GM18951 (cell line): Measurements from ENCODE around the gene SRPX.

Experiments
- POLR2A ChIP-seq: IDR thresholded peaks from 4 replicates; pipeline ENCODE4 v1.6.1; 2011; ENCODE audit warnings: mild to moderate bottlenecking; ENCODE audit not compliant: insufficient read length, insufficient read depth; ENCODE audit errors: extremely low read depth
- in situ Hi-C: fragments of 300-500 bp; cut with MboI; formaldehyde crosslinking; loops from one replicate; pipeline ENCODE4 v1.12.0; 2022; ENCODE audit warnings: low sequenced_read_pairs, mixed read lengths, inconsistent platforms; ENCODE audit not compliant: unreplicated experiment

The SRPX gene

DNA sequence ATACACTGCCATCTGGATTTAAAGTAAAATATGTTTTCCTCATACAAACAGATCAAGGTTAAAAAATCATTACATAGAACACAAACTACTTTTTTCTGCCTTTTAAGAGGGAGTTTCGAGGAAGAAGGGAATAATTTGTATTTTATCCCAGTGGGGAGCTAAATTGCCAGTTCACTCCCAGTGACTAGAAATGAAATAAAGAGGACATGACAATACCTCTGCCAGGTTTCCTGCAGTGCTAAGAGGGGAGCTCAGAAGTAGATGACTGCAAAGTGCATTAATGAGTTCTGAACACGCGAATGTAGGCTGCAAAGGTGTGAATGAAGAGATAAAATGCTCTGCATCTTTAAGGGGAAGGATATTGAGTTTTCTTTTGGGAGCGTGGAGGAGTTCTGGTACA lies 69.7 kb downstream of the SRPX start:
- no peak for TF ChIP-seq POLR2A
- in situ Hi-C loops, result no loop called here

DNA sequence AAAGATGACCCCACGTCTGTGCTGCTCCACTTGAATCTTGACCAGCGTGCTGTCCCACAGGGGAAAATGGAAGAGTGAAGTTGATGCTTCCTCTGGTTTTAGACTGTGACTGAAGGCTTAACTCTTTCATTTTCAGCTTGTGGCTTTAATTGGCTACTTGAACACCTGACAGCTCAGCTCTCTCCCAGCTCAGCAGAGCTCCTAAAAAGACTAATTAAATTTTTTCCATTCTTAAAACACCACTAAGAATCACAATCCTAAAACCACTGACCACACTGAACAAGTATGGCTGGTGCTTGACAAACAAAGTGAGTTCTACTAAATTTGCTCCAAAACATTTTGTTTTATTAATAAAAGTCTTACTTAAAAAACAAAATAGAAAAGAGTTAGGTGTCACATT lies 71.7 kb downstream of the SRPX start:
- TF ChIP-seq POLR2A, result no peak
- in situ Hi-C loops, result no loop called here

DNA sequence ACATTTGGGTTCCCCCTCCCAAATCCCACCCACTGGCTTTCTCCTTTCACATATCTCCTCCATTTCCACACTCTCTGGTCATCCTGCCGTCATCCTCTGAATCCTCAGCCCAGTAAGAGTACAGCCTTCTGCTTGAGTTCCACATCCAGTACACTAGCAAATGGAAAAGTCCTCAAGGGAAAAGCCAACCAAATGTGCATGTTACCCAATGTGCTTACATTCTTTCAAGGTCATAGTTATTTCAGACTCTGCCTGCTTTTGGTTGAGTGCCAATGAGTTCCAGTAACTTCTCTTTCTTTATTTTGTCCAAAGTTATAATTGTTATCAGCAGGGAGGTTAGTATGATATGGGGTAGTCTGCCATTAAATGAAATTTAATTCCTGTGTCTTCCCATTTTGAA lies 78.1 kb downstream of the SRPX start:
- in situ Hi-C loops, result no loop called here
- TF ChIP-seq POLR2A, result no peak

DNA sequence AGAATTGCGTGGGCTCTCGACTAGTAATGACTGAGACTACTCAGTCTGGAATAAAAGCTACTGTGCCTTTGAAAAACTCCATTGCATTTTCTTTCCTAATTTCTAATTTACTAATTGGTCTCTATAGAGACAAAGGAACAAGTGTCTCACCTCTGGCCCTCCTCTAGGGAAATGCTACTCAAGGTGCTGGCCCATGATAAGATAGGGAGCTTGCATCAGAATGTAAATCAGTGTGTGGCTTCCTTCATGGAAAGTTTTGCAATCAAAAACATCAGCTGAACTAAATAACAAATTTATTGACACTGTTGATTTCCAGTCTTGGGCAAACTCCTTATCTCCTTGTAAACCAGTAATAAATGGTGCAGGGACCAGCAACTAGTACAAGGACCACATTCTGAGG lies 81.8 kb downstream of the SRPX start:
- in situ Hi-C loops, result no loop called here
- no peak for TF ChIP-seq POLR2A

DNA sequence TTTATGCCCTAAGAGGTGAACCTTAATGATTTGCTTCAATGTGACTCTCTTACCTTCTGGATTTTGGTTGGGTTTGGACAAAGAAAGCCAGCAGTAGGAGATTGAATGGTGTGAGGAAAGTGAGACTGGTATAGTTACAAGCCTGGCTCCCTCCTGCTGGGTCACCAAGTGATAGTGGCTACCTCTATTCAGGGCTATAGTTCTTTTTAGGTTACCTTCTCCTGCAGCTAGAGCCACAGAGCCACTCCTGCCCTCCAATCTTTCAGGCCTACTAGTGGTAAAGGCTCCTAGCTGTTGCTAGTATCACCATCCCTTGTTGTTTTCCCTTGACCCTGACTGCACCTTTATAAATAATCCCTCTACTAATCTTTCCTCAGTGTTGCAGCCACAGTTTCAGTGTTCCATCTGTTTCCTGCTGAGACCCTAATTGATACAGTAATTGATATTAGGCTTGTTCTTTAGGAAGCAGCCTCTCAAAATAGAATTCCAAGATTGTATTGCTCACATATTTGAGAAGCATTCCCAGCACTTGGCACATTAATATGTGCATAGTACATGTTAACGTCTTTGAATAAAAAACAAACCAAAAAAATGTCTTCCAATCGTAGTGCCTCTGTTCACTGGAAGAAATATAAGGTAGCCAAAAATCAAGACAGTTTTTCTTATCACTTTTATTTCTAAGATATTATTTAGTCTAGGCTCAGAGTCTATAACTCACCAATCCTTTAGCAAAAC lies 82.3 kb downstream of the SRPX start:
- in situ Hi-C loops, result no loop called here
- TF ChIP-seq POLR2A, result no peak

DNA sequence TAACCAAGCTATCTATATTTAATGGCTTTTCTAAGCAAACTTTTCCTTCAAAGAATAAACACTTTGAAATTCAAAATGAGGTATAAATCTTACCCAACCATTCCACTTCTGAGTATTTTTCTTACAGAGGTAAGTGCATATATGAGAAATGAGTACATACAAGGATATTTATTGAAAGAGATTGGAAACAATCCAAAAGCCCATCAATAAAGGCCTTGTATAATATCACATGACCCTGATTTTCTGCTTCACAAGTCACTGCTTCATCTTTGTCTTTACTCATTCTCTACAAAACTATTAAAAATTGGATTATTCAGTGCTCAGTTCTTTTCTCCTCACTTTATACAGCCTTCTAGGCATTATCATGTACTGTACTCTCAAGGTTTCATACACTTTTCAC lies 91.3 kb downstream of the SRPX start:
- in situ Hi-C loops, result no loop called here
- TF ChIP-seq POLR2A, result no peak

DNA sequence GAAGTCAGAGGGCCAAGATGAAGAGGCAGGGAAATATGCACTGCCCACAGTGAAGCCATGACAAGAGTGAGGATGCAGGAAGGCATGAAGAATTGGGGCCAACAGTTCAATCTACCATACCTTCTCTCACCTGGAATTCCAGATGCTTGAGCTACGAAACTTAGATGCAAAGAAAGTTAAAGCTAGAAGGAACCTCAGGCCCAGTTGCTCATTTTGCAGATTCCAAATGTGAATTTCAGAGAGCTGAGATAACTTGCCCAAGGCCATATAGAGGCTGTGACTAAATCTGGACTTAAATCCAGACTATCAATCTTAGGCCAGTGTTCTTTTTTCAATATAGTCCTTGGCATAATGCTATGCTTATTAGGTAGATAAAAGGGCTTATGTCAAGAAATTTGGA lies 92.7 kb downstream of the SRPX start:
- no peak for TF ChIP-seq POLR2A
- in situ Hi-C loops, result no loop called here

DNA sequence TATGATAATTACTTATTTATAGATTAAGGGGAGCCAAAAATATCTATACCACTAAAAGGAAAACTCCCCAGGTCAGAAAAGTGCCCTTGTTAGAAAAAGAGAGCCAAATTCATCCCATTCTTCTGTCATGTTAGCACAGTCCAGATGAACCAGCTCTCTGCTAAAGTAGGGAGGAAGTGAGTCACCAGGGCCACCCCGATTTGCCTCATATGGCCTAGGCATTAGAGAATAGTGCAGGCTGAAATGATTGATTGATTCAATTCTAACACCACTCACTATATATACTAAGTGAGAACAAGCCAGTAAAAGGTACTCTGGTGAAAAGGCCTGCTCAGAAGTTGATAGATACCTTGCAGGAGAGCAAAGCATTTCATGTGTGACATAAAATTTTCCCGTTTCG lies 94.5 kb downstream of the SRPX start:
- in situ Hi-C loops, result no loop called here
- TF ChIP-seq POLR2A, result no peak

DNA sequence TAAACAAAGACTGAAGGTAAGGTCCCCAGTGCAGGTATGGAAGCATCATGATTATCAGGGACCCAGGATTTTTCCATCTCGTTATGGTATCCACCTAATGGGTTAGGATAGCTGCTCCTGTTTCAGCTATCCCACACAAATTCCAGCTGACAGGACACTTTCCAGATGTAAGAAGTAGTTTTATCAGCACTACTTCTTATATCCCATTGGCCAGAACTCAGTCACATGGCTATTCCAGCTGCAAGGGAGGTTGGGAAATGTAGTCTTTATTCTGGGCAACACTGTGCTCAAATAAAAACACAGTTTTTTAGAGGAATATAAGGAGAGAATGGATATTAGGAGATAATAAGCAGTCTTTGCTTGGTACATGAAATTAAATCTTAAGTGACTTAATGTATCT lies 96.7 kb downstream of the SRPX start:
- in situ Hi-C loops, result no loop called here
- no peak for TF ChIP-seq POLR2A

DNA sequence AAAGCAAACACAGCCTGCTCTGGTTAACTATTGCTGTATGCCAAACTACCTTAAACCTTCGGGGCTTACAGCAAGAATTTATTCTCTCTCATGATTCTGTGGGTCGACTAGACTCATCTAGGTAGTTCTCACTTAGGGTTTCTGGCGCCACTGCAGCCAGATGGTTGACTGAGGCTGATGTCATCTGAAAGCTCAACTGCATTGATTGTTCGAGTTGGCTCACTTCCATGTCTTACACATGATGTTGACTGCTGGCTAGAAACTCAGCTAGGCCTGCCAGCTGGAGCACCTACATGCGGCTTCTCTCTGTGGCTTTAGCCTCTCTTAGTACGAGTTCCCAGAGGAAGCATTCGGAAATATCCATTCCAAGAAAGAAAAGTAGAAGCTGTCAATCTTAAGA lies 103.2 kb downstream of the SRPX start:
- in situ Hi-C loops, result no loop called here
- TF ChIP-seq POLR2A, result no peak

DNA sequence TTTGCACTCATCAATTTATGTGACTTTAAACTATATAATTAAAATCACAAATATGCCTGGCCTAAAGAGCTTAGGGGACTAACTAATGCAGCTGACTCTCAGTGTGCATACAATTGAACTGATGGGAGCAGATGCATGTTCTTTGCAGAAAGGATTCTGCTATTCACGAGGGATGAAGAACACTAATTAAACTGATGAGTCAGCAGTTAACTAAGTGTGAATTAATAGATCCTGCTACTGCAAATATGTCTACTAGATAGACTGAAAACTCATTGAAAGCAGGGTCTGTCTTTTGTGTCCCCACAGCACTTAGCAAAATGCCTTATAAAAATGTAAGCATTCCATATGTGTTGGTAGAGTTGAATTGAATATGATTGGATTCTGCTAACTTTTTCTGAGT lies 104.0 kb downstream of the SRPX start:
- in situ Hi-C loops, result no loop called here
- no peak for TF ChIP-seq POLR2A

DNA sequence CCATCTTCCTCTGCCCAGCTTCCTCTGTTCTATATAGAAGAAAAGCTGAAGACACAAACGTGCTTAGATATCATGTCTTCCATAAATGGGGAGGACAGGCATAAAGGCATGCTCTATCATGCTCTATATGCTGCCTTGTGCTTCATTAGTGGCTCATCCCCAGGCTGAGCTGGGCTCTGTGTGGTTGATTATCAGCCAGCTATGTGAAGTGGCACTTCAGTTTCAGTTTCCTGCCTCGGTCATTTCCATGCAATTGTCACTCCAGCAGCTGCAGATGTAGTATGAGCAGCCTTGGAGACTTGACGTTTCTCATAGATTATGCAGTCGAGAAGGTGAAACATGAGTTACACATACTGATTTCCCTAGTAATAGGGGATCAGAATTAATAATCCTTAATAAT lies 108.1 kb downstream of the SRPX start:
- in situ Hi-C loops, result no loop called here
- no peak for TF ChIP-seq POLR2A

DNA sequence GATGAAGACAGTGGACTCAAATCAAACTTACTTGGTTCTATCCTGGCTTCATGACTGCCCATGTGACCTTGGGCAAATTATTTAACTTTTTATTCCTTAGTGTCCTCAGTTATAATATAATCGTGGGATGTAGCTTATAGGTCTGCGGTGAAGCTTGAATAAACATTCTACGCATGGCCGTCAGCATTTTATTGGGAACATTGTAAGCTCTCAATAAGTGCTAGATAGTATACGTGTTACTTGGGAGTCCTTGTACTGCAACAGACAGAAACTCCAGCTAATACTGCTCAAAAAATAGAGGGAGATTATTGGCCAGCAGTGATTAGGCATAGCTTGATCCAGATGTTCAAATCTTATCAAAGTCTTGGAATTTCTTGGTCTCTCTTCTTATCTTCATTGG lies 109.5 kb downstream of the SRPX start:
- no peak for TF ChIP-seq POLR2A
- in situ Hi-C loops, result no loop called here

DNA sequence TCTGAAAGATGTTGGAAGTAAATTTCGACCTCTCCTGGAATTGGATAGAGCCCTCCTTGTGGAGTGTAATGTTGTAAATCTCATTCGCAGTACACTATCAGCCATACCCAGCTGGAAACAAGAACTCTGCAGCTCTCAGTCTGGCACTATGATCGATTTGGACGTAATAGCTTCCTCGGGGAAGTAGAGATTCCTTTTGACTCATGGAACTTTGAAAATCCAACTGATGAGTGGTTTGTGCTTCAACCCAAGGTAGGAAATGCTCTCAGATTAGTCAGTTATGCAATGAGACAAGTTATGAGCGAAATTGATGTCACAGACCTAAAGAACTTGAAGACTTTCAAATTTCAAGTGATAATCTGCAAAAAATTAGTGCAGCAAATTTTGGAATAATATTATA lies 110.4 kb downstream of the SRPX start:
- in situ Hi-C loops, result no loop called here
- no peak for TF ChIP-seq POLR2A
